HG02840 (cell line): ENCODE measurements around the gene SOX8.
"Not testable (repeated sequence)": the region's sequence is repeated elsewhere in the genome, so short reads cannot be mapped to it uniquely, and the experiment has no call there.

ENCODE experiments used
- ATAC-seq: cut with Tn5 transposase; IDR thresholded peaks from one replicate; pipeline ENCODE4 v1.9.1; 2021; ENCODE audit warnings: mild to moderate bottlenecking, moderate library complexity, moderate number of reproducible peaks; ENCODE audit not compliant: unreplicated experiment, low FRiP score

The SOX8 gene

DNA sequence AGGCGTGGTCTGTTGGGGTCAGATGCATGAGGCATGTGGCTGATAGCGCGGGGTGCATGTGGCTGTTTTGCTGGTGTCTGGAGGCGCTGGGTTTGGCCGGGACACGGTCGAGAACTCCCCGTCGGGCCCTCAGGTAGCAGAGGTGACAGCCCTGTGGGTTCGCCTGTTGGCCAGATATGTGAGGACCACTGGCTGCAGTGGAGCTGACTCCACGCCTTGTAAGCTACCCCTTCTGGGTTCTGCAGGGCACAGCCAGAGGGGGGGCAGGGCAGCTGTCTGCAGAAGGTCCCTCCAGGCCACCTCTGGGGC is 38.5 kb downstream of the SOX8 start:
- ATAC-seq: no peak

DNA sequence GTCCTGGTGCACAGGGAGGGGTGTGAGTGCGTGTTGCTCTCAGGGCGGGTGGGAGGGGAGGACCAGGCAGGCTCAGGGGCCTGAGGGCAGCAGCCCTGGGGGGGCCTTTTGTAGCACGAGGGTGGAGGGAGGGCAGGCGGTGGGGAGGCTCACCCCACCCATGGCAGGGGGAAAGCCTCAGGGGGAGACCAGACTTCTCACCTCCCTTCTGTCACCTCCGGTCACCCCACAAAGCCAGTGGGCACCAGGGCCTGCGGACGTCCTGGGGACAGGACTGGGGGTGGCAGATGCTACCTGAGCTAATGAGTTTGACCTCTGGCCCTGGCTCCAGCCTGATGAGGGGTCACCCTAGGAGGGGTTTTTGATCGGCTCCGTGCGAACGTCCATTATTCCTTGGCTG is 39.0 kb downstream of the SOX8 start:
- no peak for ATAC-seq

DNA sequence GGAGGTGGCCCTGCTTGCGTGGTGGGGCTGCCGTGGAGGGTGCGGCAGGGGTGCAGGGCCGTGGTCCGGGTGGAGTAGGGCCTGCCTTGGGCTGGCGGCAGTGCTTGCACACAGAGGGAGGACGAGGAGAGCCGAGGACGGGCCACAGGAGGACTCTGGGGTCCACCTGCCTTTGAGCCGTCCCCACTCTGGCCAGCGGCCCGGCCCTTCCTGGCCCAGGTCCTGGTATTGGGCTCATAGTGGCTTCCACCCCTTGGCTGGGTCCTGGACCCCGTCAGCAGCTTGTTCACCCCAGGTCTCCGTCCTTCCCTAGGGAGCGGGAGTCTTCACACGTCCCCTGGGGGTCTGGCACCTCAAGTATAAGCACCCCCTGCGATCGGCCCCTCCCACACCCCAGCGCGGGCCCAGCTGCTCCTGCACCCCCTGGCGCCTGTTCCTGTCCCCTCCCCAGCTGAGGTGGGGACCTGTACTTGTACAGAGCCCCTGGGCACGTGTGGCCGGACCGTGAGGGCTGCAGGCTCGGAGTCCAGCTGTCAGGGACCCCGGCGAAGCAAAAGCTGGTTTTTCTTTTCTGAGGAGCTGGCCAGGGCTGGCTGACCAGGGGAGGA is 40.1 kb downstream of the SOX8 start:
- no peak for ATAC-seq

DNA sequence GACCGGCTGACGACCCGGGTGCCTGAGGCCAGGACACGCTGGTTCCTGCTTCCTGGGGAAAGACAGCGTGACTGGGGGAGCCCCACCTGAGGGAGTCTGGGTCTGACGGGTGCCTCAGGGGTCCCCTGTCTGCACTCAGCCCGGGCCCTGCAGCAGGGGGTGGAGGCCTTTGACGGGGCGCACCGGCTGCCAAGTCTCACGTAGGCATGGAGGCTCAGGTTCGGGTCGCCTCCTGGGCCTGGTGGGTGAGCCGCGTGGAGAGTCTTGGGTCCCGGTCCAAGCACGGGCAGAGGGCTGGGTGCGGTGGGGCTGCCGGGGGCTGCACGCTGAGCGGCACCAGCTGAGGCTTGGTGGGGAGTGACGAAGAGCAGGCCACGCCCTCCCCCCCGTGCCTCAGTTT is 40.9 kb downstream of the SOX8 start:
- ATAC-seq: no peak

DNA sequence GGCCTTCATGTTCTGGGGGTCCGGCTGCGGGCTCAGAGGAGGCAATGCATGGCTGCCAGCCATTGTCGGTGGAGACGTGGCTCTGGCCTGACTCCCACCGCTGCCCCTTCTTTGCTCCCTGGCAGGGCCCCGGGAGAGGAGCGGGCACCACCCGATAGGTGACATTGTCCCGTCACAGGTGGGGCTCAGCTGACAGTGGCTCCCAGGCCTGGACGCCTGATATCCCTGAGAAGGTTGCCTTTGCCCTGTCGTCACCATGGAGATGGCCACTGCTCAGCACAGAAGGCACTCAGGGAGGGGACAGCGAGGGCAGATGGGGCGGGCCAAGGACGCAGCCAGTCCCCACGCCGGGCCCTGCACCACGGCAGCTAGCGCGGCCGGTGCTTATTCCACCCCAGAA is 42.6 kb downstream of the SOX8 start:
- ATAC-seq: no peak

DNA sequence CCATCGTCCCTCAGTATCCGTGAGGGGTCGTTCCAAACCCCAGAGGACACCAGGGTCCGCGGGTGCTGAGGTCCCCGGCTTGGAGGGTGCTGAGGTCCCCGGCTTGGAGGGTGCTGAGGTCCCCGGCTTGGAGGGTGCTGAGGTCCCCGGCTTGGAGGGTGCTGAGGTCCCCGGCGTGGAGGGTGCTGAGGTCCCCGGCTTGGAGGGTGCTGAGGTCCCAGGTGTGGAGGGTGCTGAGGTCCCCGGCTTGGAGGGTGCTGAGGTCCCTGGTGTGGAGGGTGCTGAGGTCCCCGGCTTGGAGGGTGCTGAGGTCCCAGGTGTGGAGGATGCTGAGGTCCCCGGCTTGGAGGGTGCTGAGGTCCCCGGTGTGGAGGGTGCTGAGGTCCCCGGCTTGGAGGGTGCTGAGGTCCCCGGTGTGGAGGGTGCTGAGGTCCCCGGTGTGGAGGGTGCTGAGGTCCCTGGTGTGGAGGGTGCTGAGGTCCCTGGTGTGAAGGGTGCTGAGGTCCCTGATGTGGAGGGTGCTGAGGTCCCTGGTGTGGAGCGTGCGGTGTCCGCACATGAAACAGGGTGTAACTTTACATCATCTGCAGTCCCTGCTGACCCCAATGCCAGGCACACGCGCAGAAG is 43.7 kb downstream of the SOX8 start:
- not testable (repeated sequence) for ATAC-seq

DNA sequence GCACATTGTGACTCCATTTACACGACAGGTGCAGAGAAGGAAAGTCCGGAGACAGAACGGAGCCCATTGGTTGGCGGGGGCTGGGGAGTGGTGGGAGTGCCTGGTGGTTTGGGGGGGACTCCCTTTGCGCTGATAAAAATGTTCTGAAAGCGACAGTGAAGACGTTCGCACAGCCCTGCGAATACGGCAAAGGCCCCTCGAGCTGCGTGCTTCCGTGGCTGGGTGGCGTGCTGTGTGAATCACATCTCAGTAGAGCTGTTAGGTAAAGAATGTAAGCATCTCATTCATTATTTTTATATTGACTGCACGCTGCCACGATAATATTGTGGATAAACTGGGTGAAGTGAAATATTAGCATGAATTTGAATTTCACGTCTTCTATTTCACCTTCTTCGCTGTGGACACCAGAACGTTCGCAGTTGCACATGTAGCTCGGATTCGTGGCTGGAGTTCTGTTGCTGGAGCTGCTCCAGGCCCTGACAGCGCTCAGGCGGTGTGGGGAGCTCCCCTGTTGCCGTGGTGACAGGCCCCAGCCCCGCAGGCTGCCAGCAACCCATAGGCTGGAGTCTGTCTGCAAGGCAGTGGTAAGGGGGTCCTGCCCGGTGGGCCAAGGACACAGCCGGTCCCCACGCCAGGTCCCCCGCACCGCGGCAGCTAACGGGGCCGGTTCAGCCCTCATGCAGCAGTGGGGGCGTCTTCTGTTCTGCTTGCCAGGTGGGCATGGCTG is 44.6 kb downstream of the SOX8 start:
- ATAC-seq: no peak

DNA sequence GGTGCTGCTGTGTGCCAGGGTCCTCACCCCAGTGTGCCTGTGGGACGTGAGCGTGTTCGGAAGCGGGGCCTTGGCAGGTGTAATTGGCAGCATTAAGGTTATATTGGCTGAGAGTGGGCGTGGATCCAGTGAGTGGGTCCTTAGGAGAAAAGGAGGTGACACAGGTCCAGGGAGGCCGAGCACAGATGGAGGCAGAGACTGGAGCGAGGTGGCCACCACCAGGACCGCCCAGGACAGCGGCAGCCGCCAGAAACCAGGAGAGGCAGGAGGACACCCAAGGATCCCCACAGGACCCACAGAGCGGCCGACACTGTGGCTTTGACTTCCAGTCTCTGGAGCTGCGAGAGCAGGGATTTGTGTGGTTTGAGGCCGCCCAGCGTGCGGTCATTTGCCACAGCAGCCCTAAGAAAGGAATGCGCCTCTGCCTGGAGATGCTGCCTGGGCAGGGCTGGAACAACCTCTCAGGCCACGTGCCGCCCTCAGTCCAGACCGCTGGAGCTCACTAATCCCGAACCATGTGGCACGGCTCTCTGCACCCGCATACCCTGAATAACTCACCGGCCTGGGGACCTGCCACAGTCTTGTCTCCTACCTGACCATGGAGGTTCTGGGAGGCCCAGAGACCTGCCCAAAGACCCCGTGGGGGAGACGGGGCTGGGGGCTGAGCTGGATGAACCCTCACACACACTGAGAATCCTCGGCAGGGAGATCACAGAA is 45.4 kb downstream of the SOX8 start:
- ATAC-seq: no peak

DNA sequence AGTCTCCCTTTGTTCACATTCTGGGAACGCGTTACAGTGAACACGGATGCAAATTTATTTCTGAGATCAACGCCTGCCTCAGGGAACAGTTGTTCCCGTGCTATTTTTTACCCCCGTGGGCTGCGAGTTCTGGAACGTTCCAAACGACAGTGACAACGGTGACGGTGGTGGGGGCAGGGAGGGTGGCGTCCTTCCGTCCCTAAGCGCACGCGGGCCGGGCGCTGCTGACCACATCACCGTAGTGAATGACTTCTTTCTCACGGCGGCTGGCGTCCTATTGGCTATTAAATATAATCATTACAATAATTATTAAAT is 45.9 kb downstream of the SOX8 start:
- ATAC-seq: no peak

DNA sequence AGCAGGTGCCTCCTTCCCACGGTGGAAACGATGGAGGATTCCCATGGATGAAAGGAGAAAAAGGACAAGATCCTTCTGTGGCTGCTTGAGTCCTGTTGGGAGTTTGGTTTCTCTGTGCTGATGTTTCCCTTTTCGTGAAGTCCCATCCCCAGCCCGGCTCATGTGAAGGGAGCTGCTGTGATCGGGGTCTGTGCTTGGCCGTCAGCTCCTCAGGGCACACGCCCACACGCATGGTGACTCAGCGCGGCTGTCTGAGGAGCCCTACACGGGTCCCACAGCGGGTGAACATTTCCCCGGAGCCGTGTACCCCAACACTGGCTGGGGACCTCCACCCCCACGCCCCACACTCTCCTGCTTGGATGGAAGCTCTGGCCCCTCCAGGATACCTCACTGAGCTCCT is 46.5 kb downstream of the SOX8 start:
- no peak for ATAC-seq

DNA sequence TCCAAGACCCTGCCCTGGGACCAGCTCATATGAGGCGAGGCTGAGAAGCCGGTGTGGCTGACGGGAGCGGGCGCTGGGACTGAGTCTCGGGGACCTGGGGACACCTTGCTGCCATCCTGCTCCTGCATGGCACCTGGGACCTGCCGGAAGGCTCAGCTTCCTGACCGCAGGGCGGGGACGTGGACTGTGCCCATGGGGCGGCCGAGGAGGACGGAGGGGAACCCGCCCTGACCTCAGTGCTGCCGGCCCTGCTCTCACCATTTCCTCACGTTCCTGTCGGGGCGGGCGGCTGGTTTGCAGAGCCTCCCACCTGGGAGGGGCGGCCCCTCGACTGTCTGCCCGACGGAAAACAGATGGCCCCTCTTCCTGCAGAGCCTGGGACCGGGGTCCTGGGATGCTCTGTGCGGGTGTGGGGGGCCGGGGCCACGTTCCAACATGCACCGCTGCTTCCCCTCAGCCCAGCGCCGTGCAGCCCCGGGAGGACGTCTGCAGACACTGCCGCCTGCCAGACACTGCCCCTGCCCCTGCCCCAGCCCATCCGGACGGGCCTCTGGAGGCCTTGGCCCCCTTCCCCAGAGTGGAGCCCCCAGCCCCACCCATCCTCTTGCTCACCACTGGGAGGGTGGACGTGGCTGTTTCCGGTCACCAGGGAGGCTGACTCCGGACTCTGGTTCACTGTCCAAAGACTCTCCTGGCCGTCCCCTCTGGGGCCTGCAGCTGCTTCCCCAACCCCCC is 47.1 kb downstream of the SOX8 start:
- ATAC-seq: no peak

DNA sequence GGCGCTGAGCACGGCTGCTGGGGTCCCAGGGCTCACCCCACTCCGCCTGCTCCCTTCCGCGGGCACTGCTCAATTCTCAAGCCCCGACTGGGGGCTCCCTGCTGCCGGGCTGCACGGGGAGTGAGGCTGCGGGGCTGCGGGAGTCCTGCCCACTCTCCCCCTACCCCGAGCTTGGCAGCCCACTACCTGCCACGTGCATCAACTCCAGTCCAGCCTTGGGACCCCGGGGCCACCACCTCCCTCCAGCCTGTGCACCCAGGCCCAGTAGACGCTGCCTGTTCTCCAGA is 47.6 kb downstream of the SOX8 start:
- no peak for ATAC-seq

DNA sequence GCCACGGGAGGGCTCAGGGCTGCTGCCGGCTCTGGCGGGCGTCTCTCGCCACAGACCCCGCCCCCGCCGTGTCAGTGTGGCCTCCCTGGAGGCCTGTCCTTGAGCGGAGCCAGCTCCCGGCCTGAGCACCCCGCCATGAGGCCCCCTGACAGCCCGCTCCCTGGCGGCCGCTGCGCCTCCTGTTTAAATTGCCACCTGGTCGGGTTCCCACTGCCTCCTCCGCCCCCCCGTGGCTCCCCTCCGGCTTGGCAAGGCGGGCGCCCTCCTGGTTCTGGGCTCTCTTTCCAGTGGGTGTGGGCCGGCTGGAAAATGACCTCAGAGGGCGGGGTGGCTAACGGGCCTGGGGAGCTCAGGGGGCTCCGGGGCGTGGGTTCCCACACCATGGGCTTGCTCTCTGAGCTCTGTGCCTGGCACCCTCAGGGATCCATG is 48.9 kb downstream of the SOX8 start:
- no peak for ATAC-seq

DNA sequence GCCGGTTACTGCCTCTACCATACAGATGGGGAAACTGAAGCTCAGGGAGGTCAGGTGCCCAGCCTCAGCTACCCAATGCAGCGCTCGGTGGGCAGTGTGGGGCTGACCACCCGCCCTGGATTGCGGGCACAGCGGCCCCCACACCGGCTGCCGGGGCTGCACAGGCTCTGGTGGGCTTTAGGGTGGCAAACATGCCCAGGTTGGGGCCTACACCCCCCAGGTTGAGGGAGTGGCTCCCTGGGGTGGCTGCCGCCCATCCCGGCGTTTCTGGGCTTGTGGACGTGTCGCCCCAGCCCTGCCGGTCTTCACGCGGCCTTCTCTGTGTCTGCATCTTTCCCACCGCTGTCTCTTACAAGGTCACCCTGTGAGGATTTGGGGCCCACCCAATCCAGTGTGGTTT is 50.1 kb downstream of the SOX8 start:
- no peak for ATAC-seq

DNA sequence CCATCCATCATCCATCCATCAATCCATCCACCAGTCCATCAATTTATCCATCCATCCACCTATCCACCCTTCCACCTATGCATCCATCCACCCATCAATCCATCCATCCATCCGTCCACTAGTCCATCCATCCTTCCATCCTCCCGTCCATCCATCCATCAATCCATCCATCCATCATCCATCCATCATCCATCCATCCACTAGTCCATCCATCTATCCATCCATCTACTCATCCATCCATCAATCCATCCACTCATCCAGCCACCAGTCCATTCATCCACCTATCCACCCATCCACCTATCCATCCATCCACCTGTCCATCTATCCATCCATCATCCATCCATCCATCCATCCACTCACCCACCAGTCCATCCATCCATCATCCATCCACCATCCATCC is 51.0 kb downstream of the SOX8 start:
- ATAC-seq: no peak

DNA sequence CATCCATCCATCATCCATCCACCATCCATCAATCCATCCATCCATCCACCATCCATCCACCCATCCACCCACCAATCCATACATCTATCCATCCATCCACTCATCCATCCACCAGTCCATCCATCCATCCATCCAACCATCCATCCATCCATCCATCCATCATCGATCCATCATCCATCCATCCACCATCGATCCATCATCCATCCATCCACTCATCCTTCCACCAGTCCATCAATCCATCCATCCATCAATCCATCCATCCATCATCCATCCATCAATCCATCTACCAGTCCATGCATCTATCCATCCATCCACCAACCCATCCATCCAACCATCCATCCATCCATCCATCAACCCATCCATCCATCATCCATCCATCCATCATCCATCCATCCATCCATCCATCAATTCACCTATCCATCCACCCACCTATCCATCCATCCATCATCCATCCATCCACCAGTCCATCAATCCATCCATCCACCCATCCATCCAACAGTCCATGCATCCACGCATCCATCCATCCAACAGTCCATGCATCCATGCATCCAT is 51.6 kb downstream of the SOX8 start:
- ATAC-seq: no peak

DNA sequence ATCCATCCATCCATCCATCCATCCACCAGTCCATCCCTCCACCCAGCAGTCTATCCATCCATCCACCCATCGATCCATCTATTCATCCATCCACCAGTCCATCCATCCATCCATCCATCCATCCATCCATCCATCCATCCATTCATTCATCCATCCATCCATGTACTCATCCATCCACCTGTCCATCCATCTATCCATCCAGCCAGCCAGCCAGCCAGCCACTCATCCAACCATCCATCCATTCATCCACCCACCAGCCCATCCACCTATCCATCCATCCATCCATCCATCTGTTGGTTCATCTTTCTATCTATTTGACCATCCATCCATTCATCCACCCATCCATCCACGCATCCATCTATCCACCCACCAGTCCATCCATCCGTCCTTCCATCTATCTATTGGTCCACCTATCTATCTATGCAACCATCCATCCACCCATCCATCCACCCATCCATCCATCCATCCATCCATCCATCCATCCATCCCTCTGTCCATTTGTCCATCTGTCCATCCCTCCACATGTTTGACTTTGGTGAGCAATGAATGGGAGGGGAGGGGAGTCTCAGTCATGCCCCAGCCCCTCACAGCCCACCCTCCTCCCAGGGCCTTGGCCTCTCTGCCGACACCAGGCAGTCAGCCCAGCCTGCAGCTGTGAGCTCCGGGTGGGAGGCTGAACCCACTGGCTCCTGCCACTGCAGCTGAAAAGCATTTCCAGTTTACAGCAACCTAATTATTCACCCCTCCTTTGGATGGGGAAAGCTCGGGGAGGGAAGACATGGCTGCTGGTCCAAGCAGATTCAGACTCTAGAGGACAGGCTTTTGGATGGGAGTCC is 52.9 kb downstream of the SOX8 start:
- ATAC-seq: no peak

DNA sequence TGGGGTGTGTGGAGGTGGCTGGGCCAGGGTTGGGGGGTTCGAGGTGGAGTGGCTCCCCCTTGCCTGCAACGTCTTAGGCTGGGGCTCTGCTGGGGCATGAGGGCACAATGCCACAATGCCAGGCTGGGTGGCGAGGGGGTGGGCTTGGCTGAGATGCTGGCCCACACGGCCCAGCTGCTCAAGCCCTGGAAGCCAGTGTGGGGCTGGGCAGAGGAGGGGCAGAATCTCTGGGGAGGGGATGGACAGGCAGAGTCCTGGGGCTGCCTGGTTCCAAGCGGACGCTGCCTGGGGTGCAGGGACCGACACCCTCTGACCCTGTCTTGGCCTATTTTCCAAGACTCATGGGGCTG is 53.5 kb downstream of the SOX8 start:
- ATAC-seq: no peak

DNA sequence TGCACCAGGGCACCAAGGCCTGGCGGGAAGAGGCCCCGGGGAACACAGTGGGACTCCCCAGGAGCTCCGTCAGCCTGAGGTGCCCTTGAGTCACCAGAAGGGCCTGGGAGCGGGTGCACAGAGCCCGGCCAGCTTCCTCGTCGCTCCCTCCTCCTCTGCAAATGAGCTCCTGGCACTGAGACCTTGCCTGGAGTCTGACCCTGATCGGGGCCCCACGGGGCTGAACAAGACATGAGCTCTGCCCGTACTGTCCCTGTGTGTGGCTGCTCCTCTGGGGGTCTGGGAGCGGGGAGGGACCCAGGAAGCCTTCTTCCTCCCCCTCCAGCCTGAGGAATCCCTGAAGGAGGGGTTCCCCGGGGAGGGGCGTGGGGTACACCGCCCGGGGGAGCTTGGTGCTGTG is 54.6 kb downstream of the SOX8 start:
- ATAC-seq: no peak
